CD4-positive, alpha-beta T cell (primary cell): ENCODE measurements around the gene KAT2B. TPM values are rescaled to one million over a fixed set of nuclear protein-coding genes. Genes with fewer than 3 reads are reported as not detected.

Experiments
- ATAC-seq: fragments of 200-7000 bp; cut with Tn5 transposase; one replicate; pipeline ENCODE4 v1.10.0; 2022; ENCODE audit warnings: mild to moderate bottlenecking; ENCODE audit not compliant: poor library complexity
- CTCF ChIA-PET: fragments of 350-600 bp; sonication (Branson Sonifier 250); formaldehyde crosslinking; loops from one replicate; lab custom pipeline; 2021; ENCODE audit warnings: antibody characterized with exemption, inconsistent platforms; lab: Charles Lee
- POLR2A ChIA-PET: fragments of 350-600 bp; sonication (Branson Sonifier 250); formaldehyde crosslinking; loops from one replicate; lab custom pipeline; 2021; ENCODE audit warnings: antibody characterized with exemption, inconsistent platforms; lab: Charles Lee
- DNase-seq, 14 experiments: peaks; one replicate each; pipeline ENCODE4 v3.0.0-alpha.2; 2013 to 2020; ENCODE audit warnings: mixed read lengths in 2 of 14
- H3K27ac ChIP-seq, 2 donors: one replicate each; pipeline versions ENCODE4 v1.5.1 to v1.7.0; 2013; ENCODE audit warnings: low read length in 2 of 2, low read depth in 1 of 2, mild to moderate bottlenecking in 1 of 2
- H3K27me3 ChIP-seq, 2 experiments: 1 replicate in 1 of 2; 2 replicates in 1 of 2; pipeline versions ENCODE4 v1.6.1 to v1.7.0; 2013; ENCODE audit warnings: low read length in 2 of 2, control low read depth in 1 of 2, mild to moderate bottlenecking in 1 of 2, moderate library complexity in 1 of 2; ENCODE audit not compliant: insufficient read depth in 2 of 2, control insufficient read depth in 1 of 2
- H3K36me3 ChIP-seq: one replicate; pipeline ENCODE4 v1.6.1; 2013; ENCODE audit warnings: low read length, control low read depth; ENCODE audit not compliant: insufficient read depth
- H3K4me1 ChIP-seq: one replicate; pipeline ENCODE4 v1.6.1; 2013; ENCODE audit warnings: low read length, control low read depth; ENCODE audit not compliant: insufficient read depth
- H3K4me3 ChIP-seq: one replicate; pipeline ENCODE4 v1.5.1; 2013; ENCODE audit warnings: mild to moderate bottlenecking, low read length, moderate library complexity
- H3K9me3 ChIP-seq, 2 experiments: 1 replicate in 1 of 2; 2 replicates in 1 of 2; pipeline versions ENCODE4 v1.6.1 to v1.7.0; 2013; ENCODE audit warnings: low read length in 2 of 2, mild to moderate bottlenecking in 2 of 2, control low read depth in 1 of 2, moderate library complexity in 1 of 2; ENCODE audit not compliant: control insufficient read depth in 1 of 2, insufficient read depth in 1 of 2
- H3K27ac Mint-ChIP-seq: one replicate; pipeline ENCODE4 v1.8.0; 2020; ENCODE audit warnings: mixed read lengths
- H3K27me3 Mint-ChIP-seq: one replicate; pipeline ENCODE4 v1.8.0; 2021; ENCODE audit warnings: mixed read lengths
- H3K36me3 Mint-ChIP-seq: one replicate; pipeline ENCODE4 v1.8.0; 2021; ENCODE audit warnings: low read depth, mixed read lengths
- H3K4me1 Mint-ChIP-seq: one replicate; pipeline ENCODE4 v1.8.0; 2021; ENCODE audit warnings: low read depth, mixed read lengths
- H3K4me3 Mint-ChIP-seq: one replicate; pipeline ENCODE4 v1.8.0; 2020; ENCODE audit warnings: mild to moderate bottlenecking, mixed read lengths
- H3K9me3 Mint-ChIP-seq: one replicate; pipeline ENCODE4 v1.8.0; 2020; ENCODE audit warnings: mixed read lengths
- intact Hi-C, 2 experiments: fragments of 100-400 bp; cut with DNase I in 1 of 2; cut with micrococcal nuclease in 1 of 2; formaldehyde crosslinking; loops; one replicate each; pipeline versions ENCODE4 v1.15.1 to v1.9.0; 2023 to 2025; cut with DNase I, micrococcal nuclease
- total RNA-seq, 174 experiments: library from RNA in 2 of 174; stranded (reverse) in 2 of 174; gene quantifications; one replicate each; pipeline ENCODE4 v1.2.3 and lab custom pipeline; 2021 to 2026
- TF ChIP-seq, protein P1 (sequence below): fragments of 200-600 bp; IDR thresholded peaks from one replicate; pipeline ENCODE4 v1.8.0; 2022; ENCODE audit warnings: antibody characterized with exemption, mild to moderate bottlenecking

The KAT2B gene
- total RNA-seq, 2 experiments from 2014 or later = 50.9 to 54.4 TPM

DNA sequence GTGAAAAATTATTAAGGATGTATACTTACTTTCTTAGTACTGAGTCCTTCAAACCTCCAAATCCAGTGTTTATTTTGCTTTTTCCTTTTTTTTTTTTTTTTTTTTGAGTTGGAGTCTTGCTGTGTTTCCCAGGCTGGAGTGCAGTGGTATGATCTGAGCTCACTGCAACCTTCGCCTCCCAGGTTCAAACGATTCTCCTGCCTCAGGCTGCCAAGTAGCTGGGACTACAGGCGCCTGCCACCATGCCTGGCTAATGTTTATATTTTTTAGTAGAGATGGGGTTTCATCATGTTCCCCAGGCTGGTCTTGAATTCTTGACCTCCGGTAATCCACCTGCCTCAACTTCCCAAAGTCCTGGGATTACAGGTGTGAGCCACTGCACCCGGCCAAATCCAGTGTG is 67.5 kb downstream of the KAT2B start:
- ChIA-PET POLR2A (no interaction called here), CTCF (interaction anchor here (0.7 to 1.0 kb wide), 3 partner anchors 14 to 47 kb away, joined by 3 to 4 read pairs (median 3); no protein-coding TSS in a partner anchor)
- intact Hi-C loops = loop anchor here in 1 of 2 experiments (10.0 kb wide), 1 partner anchor 63 kb away; the partner anchor contains the start of gene KAT2B

DNA sequence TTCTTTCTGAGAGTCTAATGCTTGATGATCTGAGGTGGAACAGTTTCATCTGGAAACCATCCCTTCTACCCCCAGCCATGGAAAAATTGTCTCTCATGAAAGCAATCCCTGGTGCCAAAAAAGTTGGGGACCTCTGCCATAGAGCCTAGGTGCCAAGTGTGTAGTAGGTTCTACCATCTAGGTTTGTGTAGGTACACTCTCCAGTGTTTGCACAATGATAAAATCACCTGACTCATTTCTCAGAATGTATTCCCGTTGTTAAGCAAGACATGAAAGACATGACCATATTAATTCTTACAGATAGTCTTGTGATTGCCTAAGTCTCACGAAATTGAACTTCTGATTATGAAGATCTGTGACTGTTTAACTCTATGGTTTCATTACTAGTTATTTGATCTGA is 68.6 kb downstream of the KAT2B start:
- CTCF ChIA-PET = interaction anchor here (1.0 kb wide), 1 partner anchor 15 kb away, joined by 3 read pairs; no protein-coding TSS in a partner anchor
- H3K4me3 Mint-ChIP-seq = no peak overlapping the region
- H3K27me3 Mint-ChIP-seq = no peaks in the 10 kb centered on the region
- peaks cover 12% of the 10 kb centered on the region for H3K4me1 Mint-ChIP-seq
- Histone ChIP-seq H3K27me3 (no peaks in the 10 kb centered on the region), H3K27ac (no peak overlapping the region), H3K4me3 (no peak overlapping the region), H3K4me1 (peaks cover 34% of the 10 kb centered on the region), H3K36me3 (peaks cover 32% of the 10 kb centered on the region), H3K9me3 (no peaks in the 10 kb centered on the region)
- POLR2A ChIA-PET = no interaction called here
- TF ChIP-seq, protein P1, sequence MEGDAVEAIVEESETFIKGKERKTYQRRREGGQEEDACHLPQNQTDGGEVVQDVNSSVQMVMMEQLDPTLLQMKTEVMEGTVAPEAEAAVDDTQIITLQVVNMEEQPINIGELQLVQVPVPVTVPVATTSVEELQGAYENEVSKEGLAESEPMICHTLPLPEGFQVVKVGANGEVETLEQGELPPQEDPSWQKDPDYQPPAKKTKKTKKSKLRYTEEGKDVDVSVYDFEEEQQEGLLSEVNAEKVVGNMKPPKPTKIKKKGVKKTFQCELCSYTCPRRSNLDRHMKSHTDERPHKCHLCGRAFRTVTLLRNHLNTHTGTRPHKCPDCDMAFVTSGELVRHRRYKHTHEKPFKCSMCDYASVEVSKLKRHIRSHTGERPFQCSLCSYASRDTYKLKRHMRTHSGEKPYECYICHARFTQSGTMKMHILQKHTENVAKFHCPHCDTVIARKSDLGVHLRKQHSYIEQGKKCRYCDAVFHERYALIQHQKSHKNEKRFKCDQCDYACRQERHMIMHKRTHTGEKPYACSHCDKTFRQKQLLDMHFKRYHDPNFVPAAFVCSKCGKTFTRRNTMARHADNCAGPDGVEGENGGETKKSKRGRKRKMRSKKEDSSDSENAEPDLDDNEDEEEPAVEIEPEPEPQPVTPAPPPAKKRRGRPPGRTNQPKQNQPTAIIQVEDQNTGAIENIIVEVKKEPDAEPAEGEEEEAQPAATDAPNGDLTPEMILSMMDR = no peak
- ATAC-seq (no peak), DNase-seq (no peak)
- intact Hi-C loops = loop anchor here in 1 of 2 experiments (10.0 kb wide), 1 partner anchor 64 kb away; the partner anchor contains the start of gene KAT2B
- H3K36me3 Mint-ChIP-seq = peaks cover 68% of the 10 kb centered on the region
- no peaks in the 10 kb centered on the region for H3K9me3 Mint-ChIP-seq
- peak overlapping the region; percentile 27 for H3K27ac Mint-ChIP-seq

More for the DNA sequence above, 67.5 kb downstream of the KAT2B start:
- Histone ChIP-seq H3K4me3 (no peak overlapping the region), H3K9me3 (no peaks in the 10 kb centered on the region), H3K27ac (no peak overlapping the region), H3K4me1 (peaks cover 42% of the 10 kb centered on the region), H3K27me3 (no peaks in the 10 kb centered on the region), H3K36me3 (peaks cover 25% of the 10 kb centered on the region)
- no peaks in the 10 kb centered on the region for H3K27me3 Mint-ChIP-seq
- no peak overlapping the region for H3K4me3 Mint-ChIP-seq
- no peak for ATAC-seq
- H3K27ac Mint-ChIP-seq = no peak overlapping the region
- TF ChIP-seq, protein P1 = no peak
- no peaks in the 10 kb centered on the region for H3K9me3 Mint-ChIP-seq
- DNase-seq = no peak
- H3K4me1 Mint-ChIP-seq = peaks cover 23% of the 10 kb centered on the region
- H3K36me3 Mint-ChIP-seq = peaks cover 64% of the 10 kb centered on the region

DNA sequence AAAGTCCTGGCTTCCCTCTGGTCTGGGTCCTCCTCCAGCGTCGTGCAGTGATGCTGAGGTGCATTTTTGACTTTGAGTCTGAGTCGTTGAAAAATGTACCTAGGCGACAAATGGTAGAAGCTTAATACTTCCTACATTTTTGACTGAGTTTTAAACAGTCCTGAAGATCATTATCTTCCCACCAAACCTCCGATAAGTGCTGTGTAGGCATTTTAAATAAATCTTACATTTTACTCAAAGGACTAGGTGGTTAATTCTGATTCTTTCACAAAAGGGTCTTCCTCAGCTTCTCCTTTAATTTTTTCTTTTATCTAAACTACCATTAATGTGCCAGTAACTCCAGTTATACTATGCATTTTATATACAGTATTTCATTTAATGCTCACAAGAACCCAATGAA is 70.6 kb downstream of the KAT2B start:
- Histone ChIP-seq H3K9me3 (no peaks in the 10 kb centered on the region), H3K27me3 (no peaks in the 10 kb centered on the region), H3K36me3 (peaks cover 48% of the 10 kb centered on the region), H3K4me3 (no peak overlapping the region), H3K4me1 (peaks cover 18% of the 10 kb centered on the region), H3K27ac (no peak overlapping the region)
- ChIA-PET CTCF (no interaction called here), POLR2A (no interaction called here)
- ATAC-seq (no peak), DNase-seq (no peak)
- Mint-ChIP-seq H3K9me3 (no peaks in the 10 kb centered on the region), H3K4me3 (no peak overlapping the region), H3K27me3 (no peaks in the 10 kb centered on the region), H3K4me1 (peaks cover 3% of the 10 kb centered on the region), H3K36me3 (peaks cover 78% of the 10 kb centered on the region), H3K27ac (no peak overlapping the region)
- TF ChIP-seq, protein P1 = no peak
- intact Hi-C loops = no loop called here
